Subcutaneous adipose tissue (tissue), 4 donors: ENCODE measurements around the gene RAPGEF1. TPM values are rescaled to one million over a fixed set of nuclear protein-coding genes. Genes with fewer than 3 reads are reported as not detected.

Experiments
- CTCF ChIP-seq: fragments of 450-650 bp; IDR thresholded peaks from one replicate; pipeline ENCODE4 v1.5.1; 2016; ENCODE audit warnings: low read depth, mild to moderate bottlenecking, control low read depth, antibody characterized with exemption, moderate library complexity
- total RNA-seq, 4 donors: library from RNA; depleted of rRNA; stranded (reverse); fragments of >200 nt; gene quantifications; one replicate each; pipeline ENCODE4 v1.1.0, GENCODE V29; 2016

RAPGEF1 gene
- total RNA-seq, 4 donors from 2014 or later = 47.1 to 79.5 (median 61.4) TPM

GRCh38 chr9:131552030-131552429 is 187.8 kb downstream of the RAPGEF1 start:
- TF ChIP-seq CTCF = no peak

GRCh38 chr9:131546336-131547084 is 193.4 kb downstream of the RAPGEF1 start:
- TF ChIP-seq CTCF = no peak

GRCh38 chr9:131545786-131546335 is 194.0 kb downstream of the RAPGEF1 start:
- no peak for TF ChIP-seq CTCF

- TF ChIP-seq CTCF = no peak
These were observed 194.7 kb downstream of the RAPGEF1 start, which contains the start of gene PRRT1B for GRCh38 chr9:131545003-131545785. TSS of gene PRRT1B (plus strand) at chr9:131545523. CDS start at chr9:131545616, 93 bp downstream.

- no peak for TF ChIP-seq CTCF
These were observed 196.7 kb downstream of the RAPGEF1 start for GRCh38 chr9:131543141-131543540.

GRCh38 chr9:131539223-131539923 is 200.5 kb downstream of the RAPGEF1 start:
- TF ChIP-seq CTCF = no peak

GRCh38 chr9:131537946-131538345 is 201.9 kb downstream of the RAPGEF1 start:
- no peak for TF ChIP-seq CTCF
